Activated CD8-positive, alpha-beta memory T cell treated with anti-CD3 and anti-CD28 coated beads, Interleukin-2, amount 50 U/mL, for 24 hours (primary cell): ENCODE measurements around the gene DDHD1.
A peak's percentile ranks its signal among the peaks of the same experiment; 100 is the strongest.
"Not testable (repeated sequence)": the region's sequence is repeated elsewhere in the genome, so short reads cannot be mapped to it uniquely, and the experiment has no call there.

Experiments used
- DNase-seq: peaks from one replicate; pipeline ENCODE4 v3.0.0-alpha.2; 2020; ENCODE audit errors: extremely low read depth

The DDHD1 gene

DNA sequence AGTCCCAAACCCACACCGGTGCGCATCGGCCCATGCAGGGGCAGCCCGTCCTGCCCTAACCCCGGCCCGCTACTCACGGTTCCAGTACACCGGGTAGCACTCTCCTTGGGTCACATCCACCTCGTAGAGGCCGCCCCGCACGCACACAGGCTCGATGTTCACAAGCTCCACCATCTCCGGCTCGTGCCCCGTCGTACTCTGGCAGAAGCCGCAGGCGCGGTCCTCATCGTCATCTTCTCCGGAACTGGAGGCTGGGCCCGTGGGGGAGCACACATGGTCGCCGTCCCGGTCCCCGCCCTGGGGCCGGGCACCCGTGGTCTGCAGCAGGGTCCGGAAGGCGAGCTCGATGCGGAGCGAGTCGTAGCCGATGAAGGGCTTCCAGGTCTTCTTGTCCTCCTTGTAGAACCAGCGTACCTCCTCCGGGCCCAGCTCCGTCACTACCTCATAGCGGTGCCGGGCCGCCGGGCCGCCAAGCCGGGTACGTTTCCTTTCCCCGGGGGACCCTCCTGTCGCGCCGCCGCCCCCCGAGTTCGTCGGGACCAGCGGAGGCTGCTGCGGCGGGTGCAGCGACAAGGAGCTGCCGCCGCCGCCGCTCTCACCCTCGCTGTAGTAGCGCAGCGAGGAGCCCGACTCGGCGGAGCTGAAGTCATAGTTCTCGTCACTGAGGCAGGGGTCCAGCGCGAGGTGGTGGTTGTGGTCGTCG is 788 bp downstream of the DDHD1 start:
- DNase-seq, result no peak

GRCh38 chr14:53151523-53152183 is 1.5 kb downstream of the DDHD1 start:
- DNase-seq, result no peak

DNA sequence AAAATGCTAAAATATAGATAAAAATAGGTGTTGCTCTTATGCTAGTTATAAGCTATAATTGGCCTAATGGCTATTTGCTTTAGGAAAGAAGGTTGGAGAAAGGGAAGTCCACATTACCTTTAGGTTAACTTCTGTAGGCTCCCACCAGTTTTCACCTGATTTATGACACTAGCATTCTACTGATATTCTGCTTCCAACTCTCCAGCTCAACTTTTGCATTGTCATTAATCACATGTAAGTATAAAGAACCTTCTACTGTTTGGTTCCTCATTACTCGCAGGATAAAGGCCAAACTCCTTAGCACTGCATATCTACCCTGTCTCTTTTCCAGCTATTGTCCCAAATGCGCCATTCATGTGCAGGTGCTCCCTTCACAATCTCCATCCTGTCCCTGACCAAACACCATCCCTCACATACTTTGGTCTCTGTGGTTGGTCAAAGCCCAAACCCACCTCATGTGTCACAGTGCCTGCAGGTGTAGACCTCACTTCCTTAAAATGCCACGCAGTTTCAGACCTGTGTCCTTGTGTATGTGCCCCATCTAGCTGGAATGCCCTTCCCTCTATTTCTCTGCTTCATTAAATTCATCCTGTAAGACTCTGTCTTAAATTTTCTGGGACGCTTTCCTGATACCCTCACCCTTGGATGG is 3.3 kb downstream of the DDHD1 start:
- no peak for DNase-seq

DNA sequence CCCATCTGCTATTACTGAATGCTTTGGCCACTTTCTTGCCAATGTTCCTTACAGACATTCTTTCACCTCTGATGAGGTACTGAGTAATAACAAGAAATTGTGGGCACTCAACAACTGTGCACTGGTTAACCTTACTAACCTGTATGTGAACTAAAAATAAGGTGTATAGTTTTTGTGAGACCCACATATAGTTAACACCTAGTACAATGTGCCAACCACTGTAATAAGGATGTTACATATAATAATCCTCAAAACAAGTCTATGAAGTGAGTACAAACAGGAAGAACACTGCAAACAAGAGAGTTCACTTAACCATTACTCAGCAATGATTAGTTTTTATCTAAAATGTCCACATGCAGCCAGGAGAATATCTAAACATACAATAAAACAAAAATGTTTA is 4.5 kb downstream of the DDHD1 start:
- DNase-seq, result no peak

DNA sequence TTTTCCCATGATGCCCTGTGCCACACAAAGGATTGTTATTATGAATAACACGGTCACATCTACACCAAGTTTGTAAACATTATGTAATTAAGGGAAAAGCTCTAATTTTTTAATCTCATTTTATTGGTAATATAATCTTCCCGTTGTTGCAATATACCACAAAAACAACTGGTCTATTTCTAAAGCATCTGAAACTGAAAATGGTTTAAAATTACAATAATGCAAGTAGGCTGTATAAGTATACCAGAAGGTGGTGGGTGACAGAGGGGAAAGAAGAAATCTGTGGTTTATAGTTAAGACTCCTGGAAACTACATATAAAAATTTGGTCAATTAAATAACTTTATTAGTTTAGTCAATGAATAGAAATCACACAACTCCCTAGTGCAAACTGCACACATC is 5.2 kb downstream of the DDHD1 start:
- DNase-seq, result no peak

- DNase-seq, result no peak
These were observed 5.9 kb downstream of the DDHD1 start for GRCh38 chr14:53147208-53147607.

DNA sequence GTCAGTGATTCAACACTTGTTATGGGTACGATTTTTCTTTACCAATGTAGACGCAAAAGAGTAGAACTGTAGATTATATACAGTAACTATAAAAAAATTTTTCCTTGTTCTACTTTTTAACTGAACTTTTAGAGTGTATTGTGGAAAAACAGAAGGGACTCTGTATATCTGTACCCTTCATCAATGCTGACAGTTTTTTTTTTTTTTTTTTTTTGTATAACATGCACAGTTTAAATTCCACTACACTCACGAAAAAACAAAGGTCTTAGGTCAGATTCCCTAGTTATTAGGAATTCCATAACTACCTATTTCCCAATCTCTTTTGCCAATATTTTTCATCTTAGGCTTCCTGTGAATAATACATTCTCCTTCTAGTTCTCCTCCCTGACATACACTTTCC is 6.4 kb downstream of the DDHD1 start:
- no peak for DNase-seq

GRCh38 chr14:53144244-53144643 is 8.9 kb downstream of the DDHD1 start:
- no peak for DNase-seq

DNA sequence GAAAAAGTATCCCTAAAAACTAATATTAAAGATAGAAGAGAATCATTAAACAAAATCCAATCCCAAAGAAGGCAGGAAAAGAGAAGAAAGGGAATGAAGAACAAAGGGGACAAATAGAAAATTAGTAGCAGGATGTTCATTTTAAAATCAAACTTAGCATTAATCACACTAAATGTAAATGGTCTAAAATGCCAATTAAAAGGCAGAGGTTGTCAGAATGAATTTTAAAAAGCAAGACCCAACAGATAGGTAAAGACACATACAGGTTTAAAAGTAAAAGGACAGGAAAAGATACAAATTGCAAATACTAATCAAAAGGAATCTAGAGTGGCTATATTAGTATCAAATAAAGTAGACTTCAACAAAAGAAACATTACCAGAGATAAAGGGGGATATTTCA is 12.5 kb downstream of the DDHD1 start:
- no peak for DNase-seq

GRCh38 chr14:53137568-53138203 is 15.4 kb downstream of the DDHD1 start:
- no peak for DNase-seq

DNA sequence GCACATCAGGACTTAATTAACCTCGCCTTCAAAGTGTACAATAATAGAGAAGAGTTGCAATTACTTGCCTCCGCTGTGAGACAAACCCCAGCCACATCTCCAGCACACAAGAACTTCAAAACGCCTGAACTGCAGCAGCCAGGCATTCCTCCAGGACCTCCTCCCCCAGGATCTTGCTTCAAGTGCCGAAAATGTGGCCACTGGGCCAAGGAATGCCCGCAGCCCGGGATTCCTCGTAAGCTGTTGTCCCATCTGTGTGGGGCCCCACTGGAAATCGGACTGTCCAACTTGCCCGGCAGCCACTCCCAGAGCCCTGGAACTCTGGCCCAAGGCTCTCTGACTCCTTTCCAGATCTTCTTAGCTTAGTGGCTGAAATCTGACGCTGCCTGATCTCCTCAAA is 22.6 kb downstream of the DDHD1 start:
- DNase-seq, result not testable (repeated sequence)

DNA sequence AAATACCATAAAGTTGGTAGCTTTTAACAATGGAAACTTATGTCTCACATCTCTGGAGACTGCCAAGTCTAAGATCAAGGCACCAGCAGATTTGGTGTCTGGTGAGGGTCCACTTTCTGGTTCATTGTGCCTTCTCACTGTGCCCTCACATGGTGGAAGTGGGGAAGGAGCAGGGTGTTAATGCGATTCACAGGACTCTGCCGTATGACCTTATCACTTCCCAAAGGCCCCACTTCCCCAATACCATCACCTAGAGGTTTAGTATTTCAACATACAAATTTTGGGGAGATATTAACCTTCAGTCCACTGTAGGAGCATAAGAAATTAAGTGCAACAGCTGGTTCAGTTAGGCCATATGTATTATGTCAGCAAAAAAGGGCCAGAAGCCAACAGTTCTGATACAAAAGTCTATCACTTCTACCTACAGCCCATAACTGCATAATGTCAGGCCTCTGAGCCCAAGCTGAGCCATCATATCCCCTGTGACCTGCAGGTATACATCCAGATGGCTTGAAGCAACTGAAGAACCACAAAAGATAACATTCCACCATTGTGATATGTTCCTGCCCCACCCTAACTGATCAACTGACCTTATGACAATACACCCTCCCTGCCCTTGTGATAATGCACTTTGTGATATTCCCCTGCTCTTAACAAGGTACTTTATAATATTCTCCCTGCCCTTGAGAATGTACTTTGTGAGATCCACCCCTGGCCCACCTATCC is 24.7 kb downstream of the DDHD1 start:
- no peak for DNase-seq

DNA sequence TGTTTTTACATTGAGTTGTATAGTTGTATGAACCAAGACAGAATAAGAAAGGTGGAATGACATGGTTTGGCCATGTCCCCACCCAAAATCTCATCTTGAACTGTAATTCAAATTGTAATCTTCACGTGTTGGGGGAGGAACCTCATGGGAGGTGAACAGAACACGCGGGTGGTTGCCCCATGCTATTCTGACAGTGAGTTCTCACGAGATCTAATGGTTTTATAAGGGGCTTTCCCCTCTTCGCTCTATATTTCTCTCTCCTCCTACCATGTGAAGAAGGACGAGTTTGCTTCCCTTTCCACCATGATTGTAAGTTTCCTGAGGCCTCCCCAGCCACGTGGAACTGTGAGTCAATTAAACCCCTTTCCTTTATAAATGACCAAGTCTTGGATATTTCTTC is 25.3 kb downstream of the DDHD1 start:
- no peak for DNase-seq

DNA sequence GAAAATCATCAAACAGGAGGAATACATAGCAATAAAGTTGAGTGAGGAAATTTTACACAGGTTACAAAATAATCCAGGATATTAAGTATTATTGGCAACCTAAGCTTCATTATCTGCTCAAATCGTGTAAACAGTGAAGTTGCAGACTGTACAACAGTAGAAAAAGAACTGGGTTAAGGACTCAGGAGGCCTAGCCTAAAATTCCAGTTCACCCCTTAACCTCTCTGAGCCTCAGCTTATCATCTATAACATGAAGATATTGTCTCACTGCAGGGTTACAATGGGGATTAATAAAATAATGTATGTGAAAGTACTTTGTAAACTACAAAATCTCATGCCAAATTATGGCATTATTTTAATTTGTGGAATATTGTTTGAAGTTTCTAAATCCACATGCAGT is 26.0 kb downstream of the DDHD1 start:
- DNase-seq, result no peak

- DNase-seq, result no peak
These were observed 26.4 kb downstream of the DDHD1 start for GRCh38 chr14:53126731-53127130.

DNA sequence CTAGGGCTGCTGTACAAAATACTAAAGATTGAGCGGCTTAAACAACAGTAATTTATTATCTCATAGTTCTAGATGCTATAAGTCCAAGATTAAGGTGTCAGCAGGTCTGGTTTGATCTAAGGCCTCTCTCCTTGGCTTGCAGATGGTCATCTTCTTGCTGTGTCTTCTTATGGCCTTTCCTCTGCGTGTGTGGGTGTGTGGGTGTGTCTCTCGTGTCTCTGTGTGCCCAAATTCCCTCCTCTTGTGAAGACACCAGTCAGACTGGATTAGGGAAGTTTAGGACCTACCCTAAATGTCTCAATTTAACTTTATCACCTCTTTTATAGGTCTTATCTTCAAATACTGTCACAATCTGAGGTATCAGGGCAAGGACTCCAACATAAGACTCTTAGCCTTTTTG is 28.3 kb downstream of the DDHD1 start:
- no peak for DNase-seq

- not testable (repeated sequence) for DNase-seq
These were observed 31.7 kb downstream of the DDHD1 start for GRCh38 chr14:53121419-53121818.

DNA sequence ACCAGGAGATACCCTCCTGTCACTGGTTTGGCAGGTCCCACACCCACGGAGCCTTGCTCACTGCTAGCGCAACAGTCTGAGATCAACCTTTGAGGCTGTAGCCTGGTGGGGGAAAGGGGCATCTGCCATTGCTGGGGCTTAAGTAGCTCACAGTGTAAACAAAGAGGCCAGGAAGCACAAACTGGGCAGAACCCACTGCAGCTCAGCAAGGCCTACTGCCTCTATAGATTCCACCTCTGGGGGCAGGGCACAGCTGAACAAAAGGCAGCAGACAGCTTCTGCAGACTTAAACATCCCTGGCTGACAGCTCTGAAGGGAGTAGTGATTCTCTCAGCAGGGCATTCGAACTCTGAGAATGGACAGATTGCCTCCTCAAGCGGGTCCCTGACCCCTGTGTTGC is 35.6 kb downstream of the DDHD1 start:
- DNase-seq, result not testable (repeated sequence)

GRCh38 chr14:53113989-53114388 is 39.1 kb downstream of the DDHD1 start:
- no peak for DNase-seq

GRCh38 chr14:53110096-53110495 is 43.0 kb downstream of the DDHD1 start:
- DNase-seq, result no peak

- DNase-seq, result peak; percentile 14
These were observed 43.8 kb downstream of the DDHD1 start for GRCh38 chr14:53109105-53110041.
